Fibroblast of the aortic adventitia (primary cell): ENCODE measurements around the gene FBF1. TPM values are rescaled to one million over a fixed set of nuclear protein-coding genes. Genes with fewer than 3 reads are reported as not detected.

Experiments used
- DNase-seq: peaks from one replicate; pipeline ENCODE4 v3.0.0-alpha.2; 2010; ENCODE audit warnings: low read depth
- H3K4me3 ChIP-seq: 2 replicates; pipeline ENCODE4 v1.5.1; 2011; ENCODE audit warnings: low read depth, mild to moderate bottlenecking, control low read depth, low read length, moderate library complexity
- CTCF ChIP-seq: IDR thresholded peaks from 2 replicates; pipeline ENCODE4 v1.5.1; 2011; ENCODE audit warnings: mild to moderate bottlenecking, low read length, control low read depth, inconsistent platforms; ENCODE audit not compliant: insufficient read depth
- total RNA-seq: library from RNA; depleted of rRNA; stranded (reverse); fragments of >200 nt; gene quantifications from 2 replicates; pipeline ENCODE4 v1.2.3, GENCODE V29; 2012; ENCODE audit warnings: low replicate concordance

FBF1 gene
- 14.1 and 21.1 TPM in 2 replicates for total RNA-seq

- TF ChIP-seq CTCF: no peak
- DNase-seq: peak; percentile 88
- H3K4me3 ChIP-seq: peak within 1 kb of the TSS; percentile 86
These were observed at the start of gene FBF1 for GRCh38 chr17:75940727-75941441. Gene FBF1 (minus strand): TSS chr17:75941042. CDS start chr17:75938149, 2,893 bp downstream.

GRCh38 chr17:75987041-75987440 is 46.2 kb upstream of the FBF1 start:
- no peak for DNase-seq
- H3K4me3 ChIP-seq: no peak overlapping the region
- TF ChIP-seq CTCF: no peak

GRCh38 chr17:75985986-75986385 is 45.1 kb upstream of the FBF1 start:
- DNase-seq: no peak
- H3K4me3 ChIP-seq: no peak overlapping the region
- TF ChIP-seq CTCF: no peak

- DNase-seq: peak; percentile 47
- no peak for TF ChIP-seq CTCF
- no peak overlapping the region for H3K4me3 ChIP-seq
These were observed 42.8 kb upstream of the FBF1 start for GRCh38 chr17:75983501-75984181.

GRCh38 chr17:75981019-75981615 is 40.3 kb upstream of the FBF1 start:
- no peak overlapping the region for H3K4me3 ChIP-seq
- no peak for TF ChIP-seq CTCF
- DNase-seq: peak; percentile 46

- no peak for DNase-seq
- H3K4me3 ChIP-seq: peak overlapping the region; percentile 93
- no peak for TF ChIP-seq CTCF
These were observed 39.6 kb upstream of the FBF1 start for GRCh38 chr17:75980188-75981018.
